Pancreas (tissue), 10 donors: Measurements from ENCODE around the gene TARS2. TPM values are rescaled to one million over a fixed set of nuclear protein-coding genes. Genes with fewer than 3 reads are reported as not detected.

Source experiments
- ATAC-seq, 4 donors: fragments of 200-7000 bp; cut with Tn5 transposase; one replicate each; pipeline versions ENCODE4 v1.8.0 to v1.9.1; 2020; ENCODE audit warnings: mild to moderate bottlenecking in 4 of 4, moderate library complexity in 4 of 4
- DNase-seq, 6 donors: peaks; one replicate each; pipeline ENCODE4 v3.0.0-alpha.2; 2020
- FAIRE-seq: peaks from 2 replicates; lab custom pipeline; 2012; peaks lifted over from hg19 to GRCh38; lab: Jason Lieb, UNC
- H3K27ac ChIP-seq, 4 donors: fragments of 200-600 bp; sonication (generic); 1 replicate in 3 of 4; 2 replicates in 1 of 4; pipeline versions ENCODE4 v1.5.0 to v1.8.0; 2020
- H3K27me3 ChIP-seq, 4 donors: fragments of 200-600 bp; one replicate each; pipeline ENCODE4 v1.8.0; 2021
- H3K36me3 ChIP-seq, 3 donors: fragments of 200-600 bp; sonication (generic) in 1 of 3; one replicate each; pipeline versions ENCODE4 v1.5.0 to v1.8.0; 2020 to 2021
- H3K4me1 ChIP-seq, 3 donors: fragments of 200-600 bp; one replicate each; pipeline ENCODE4 v1.8.0; 2021
- H3K4me3 ChIP-seq, 4 donors: fragments of 200-600 bp; sonication (generic) in 2 of 4; one replicate each; pipeline versions ENCODE4 v1.5.0 to v1.8.0; 2020 to 2021
- H3K9me3 ChIP-seq, 4 donors: fragments of 200-600 bp; one replicate each; pipeline ENCODE4 v1.8.0; 2021
- CTCF ChIP-seq, 4 donors: fragments of 200-600 bp; sonication (generic) in 3 of 4; IDR thresholded peaks; one replicate each; pipeline versions ENCODE4 v1.5.0 to v1.8.0; 2021; ENCODE audit warnings: antibody characterized with exemption in 4 of 4
- WGBS, 2 donors: extraction: QIAGEN DNeasy Blood & Tissue Kit; methylation state at CpG; one replicate each; pipeline ENCODE4 v1.1.7; 2013; 5-methylcytosine and 5-hydroxymethylcytosine counted together
- intact Hi-C, 3 donors: fragments of 100-400 bp; cut with DNase I; formaldehyde crosslinking; loops; one replicate each; pipeline versions ENCODE4 v1.11.1 to v1.14.2; 2022
- polyA plus RNA-seq, 2 donors: library from polyadenylated mRNA; stranded (reverse); fragments of 200-250 nt; gene quantifications; one replicate each; pipeline ENCODE4 v1.2.3, GENCODE V29; 2013
- total RNA-seq, 6 donors: library from RNA; stranded (reverse); fragmentation: NEBNext Ultra II Directional in 4 of 6; extraction: Animal tissue kit (Norgen Biotek cat#: 25700) in 4 of 6; gene quantifications; one replicate each; pipeline versions ENCODE4 v1.2.1 to v1.2.4, GENCODE V29; 2021 to 2023
- donor health status: healthy with polysubstance abuse.
- donor health status: DM: no; HTN: no; CAD: no; lungs with moderate emphysema.
- donor health status: DM: no; HTN: no; CAD: no.
- donor health status: control.
- donor health status: control.
- donor health status: Bipolar disorder and iron deficiency.
- donor health status: DM: yes; HTN: yes; CAD: no.
- donor health status: DM: no; HTN: no; CAD: no.
- donor health status: DM: no; HTN: no; CAD: no.
- donor health status: DM: yes; HTN: yes; CAD: no.

The TARS2 gene
- total and polyA plus RNA-seq, 8 donors = 6.9 to 13.6 (median 9.8) TPM

- intact Hi-C loops = no loop called here
- no peak for TF ChIP-seq CTCF (IDR thresholded peaks at IDR 0.05)
- Histone ChIP-seq H3K27ac (no peak overlapping the region), H3K4me3 (no peak overlapping the region), H3K36me3 (no peaks in the 10 kb centered on the region), H3K27me3 (no peaks in the 10 kb centered on the region), H3K4me1 (no peaks in the 10 kb centered on the region), H3K9me3 (no peaks in the 10 kb centered on the region)
- no peak for DNase-seq
- WGBS, 2 donors = 71 to 81% methylated on average over 6 of the region's 6 CpGs
- ATAC-seq = no peak
- FAIRE-seq = no peak
Observed at GRCh38 chr1:150545486-150546032, 58.3 kb downstream of the TARS2 start.

GRCh38 chr1:150546294-150546937 is 59.2 kb downstream of the TARS2 start:
- DNase-seq = no peak
- H3K4me1 ChIP-seq = no peaks in the 10 kb centered on the region
- no peak overlapping the region for H3K27ac ChIP-seq

GRCh38 chr1:150548324-150548631 is 61.1 kb downstream of the TARS2 start:
- intact Hi-C loops = no loop called here
- Histone ChIP-seq H3K27ac (peak overlapping the region in 2 of 4 donors; percentile 52 to 63), H3K27me3 (no peaks in the 10 kb centered on the region), H3K9me3 (no peaks in the 10 kb centered on the region), H3K36me3 (no peaks in the 10 kb centered on the region), H3K4me3 (peak overlapping the region in 2 of 4 donors; percentile 41 to 58), H3K4me1 (peaks cover 0 to 8% (median 0%) of the 10 kb centered on the region in 3 donors)
- DNase-seq (no peak), ATAC-seq (no peak), FAIRE-seq (no peak)
- WGBS, 2 donors = 37 to 50% methylated on average over 4 of the region's 4 CpGs
- no peak for TF ChIP-seq CTCF (IDR thresholded peaks at IDR 0.05)

More at GRCh38 chr1:150546294-150546937, 59.2 kb downstream of the TARS2 start:
- Histone ChIP-seq H3K36me3 (no peaks in the 10 kb centered on the region), H3K4me3 (no peak overlapping the region), H3K27me3 (no peaks in the 10 kb centered on the region), H3K9me3 (no peaks in the 10 kb centered on the region)
- TF ChIP-seq CTCF (IDR thresholded peaks at IDR 0.05) = no peak
- FAIRE-seq = no peak
- ATAC-seq = no peak
- 76 to 82% methylated on average over 16 of the region's 16 CpGs for WGBS, 2 donors
- intact Hi-C loops = no loop called here

GRCh38 chr1:150548632-150549495 is 61.6 kb downstream of the TARS2 start, which contains the start of gene ADAMTSL4:
Gene ADAMTSL4, plus strand, starts transcription at chr1:150549408. Its CDS starts 2,881 bp downstream, at chr1:150552289.
- H3K27ac ChIP-seq = peak within 1 kb of the TSS in 2 of 4 donors; percentile 52 to 63
- no peaks in the 10 kb centered on the region for H3K27me3 ChIP-seq
- 0 to 1% methylated on average over 61 to 91 of the region's 91 CpGs for WGBS, 2 donors
- FAIRE-seq = no peak
- peak in 4 of 6 donors; percentile 65 to 87 (median 76) for DNase-seq
- intact Hi-C loops = no loop called here
- no peak for TF ChIP-seq CTCF (IDR thresholded peaks at IDR 0.05)
- H3K9me3 ChIP-seq = no peaks in the 10 kb centered on the region
- peak; percentile 63 to 77 (median 72) for ATAC-seq
- peaks cover 0 to 8% (median 0%) of the 10 kb centered on the region in 3 donors for H3K4me1 ChIP-seq
- no peaks in the 10 kb centered on the region for H3K36me3 ChIP-seq
- H3K4me3 ChIP-seq = peak within 1 kb of the TSS; percentile 30 to 58 (median 36)
